ENCODE data around the gene ZNF423.

ZNF423 gene

GRCh38 chr16:49529411-49530045 lies 326.4 kb downstream of the ZNF423 start:
- 70 to 75% methylated on average over 14 of the region's 14 CpGs for WGBS, 2 experiments
- H3K4me3 ChIP-seq (ENCODE audit: insufficient read depth, low read depth, low read length) = no peak overlapping the region

GRCh38 chr16:49528866-49529288 lies 327.0 kb downstream of the ZNF423 start:
- no peak overlapping the region for H3K4me3 ChIP-seq (ENCODE audit: insufficient read depth, low read depth, low read length)
- no peaks in the 10 kb centered on the region for H3K27me3 ChIP-seq (ENCODE audit: control insufficient read depth, insufficient read depth, low read length, poor library complexity, severe bottlenecking)
- peaks cover under 1% of the 10 kb centered on the region for H3K36me3 ChIP-seq (ENCODE audit: control insufficient read depth, insufficient read depth, low read length)
- H3K4me1 ChIP-seq (ENCODE audit: control insufficient read depth, insufficient read depth, low read length) = peaks cover 61% of the 10 kb centered on the region
- no peaks in the 10 kb centered on the region for H3K9me3 ChIP-seq (ENCODE audit: control insufficient read depth, low read length)
- H3K27ac ChIP-seq (ENCODE audit: insufficient read depth, low read depth, low read length, poor library complexity, severe bottlenecking) = no peak overlapping the region
- WGBS, 2 experiments = 76 to 78% methylated on average over 12 of the region's 13 CpGs

More at GRCh38 chr16:49529411-49530045, 326.4 kb downstream of the ZNF423 start:
- Histone ChIP-seq H3K4me1 (ENCODE audit: control insufficient read depth, insufficient read depth, low read length) (peaks cover 61% of the 10 kb centered on the region), H3K9me3 (ENCODE audit: control insufficient read depth, low read length) (no peaks in the 10 kb centered on the region), H3K27ac (ENCODE audit: insufficient read depth, low read depth, low read length, poor library complexity, severe bottlenecking) (no peak overlapping the region), H3K27me3 (ENCODE audit: control insufficient read depth, insufficient read depth, low read length, poor library complexity, severe bottlenecking) (no peaks in the 10 kb centered on the region), H3K36me3 (ENCODE audit: control insufficient read depth, insufficient read depth, low read length) (no peaks in the 10 kb centered on the region)

GRCh38 chr16:49528060-49528865 lies 327.6 kb downstream of the ZNF423 start:
- Histone ChIP-seq H3K27me3 (ENCODE audit: control insufficient read depth, insufficient read depth, low read length, poor library complexity, severe bottlenecking) (no peaks in the 10 kb centered on the region), H3K9me3 (ENCODE audit: control insufficient read depth, low read length) (no peaks in the 10 kb centered on the region), H3K4me3 (ENCODE audit: insufficient read depth, low read depth, low read length) (no peak overlapping the region), H3K36me3 (ENCODE audit: control insufficient read depth, insufficient read depth, low read length) (peaks cover 7% of the 10 kb centered on the region), H3K4me1 (ENCODE audit: control insufficient read depth, insufficient read depth, low read length) (peaks cover 56% of the 10 kb centered on the region), H3K27ac (ENCODE audit: insufficient read depth, low read depth, low read length, poor library complexity, severe bottlenecking) (peak overlapping the region; percentile 38)
- 55 to 60% methylated on average over 23 of the region's 23 CpGs for WGBS, 2 experiments

GRCh38 chr16:49527611-49528010 lies 328.3 kb downstream of the ZNF423 start:
- Histone ChIP-seq H3K4me1 (ENCODE audit: control insufficient read depth, insufficient read depth, low read length) (peaks cover 50% of the 10 kb centered on the region), H3K9me3 (ENCODE audit: control insufficient read depth, low read length) (no peaks in the 10 kb centered on the region), H3K27me3 (ENCODE audit: control insufficient read depth, insufficient read depth, low read length, poor library complexity, severe bottlenecking) (no peaks in the 10 kb centered on the region), H3K27ac (ENCODE audit: insufficient read depth, low read depth, low read length, poor library complexity, severe bottlenecking) (no peak overlapping the region), H3K36me3 (ENCODE audit: control insufficient read depth, insufficient read depth, low read length) (peaks cover 13% of the 10 kb centered on the region), H3K4me3 (ENCODE audit: insufficient read depth, low read depth, low read length) (no peak overlapping the region)
- 87 to 89% methylated on average over 7 of the region's 7 CpGs for WGBS, 2 experiments

- WGBS, 2 experiments = 93% methylated on average over 11 of the region's 11 CpGs
- H3K27ac ChIP-seq (ENCODE audit: insufficient read depth, low read depth, low read length, poor library complexity, severe bottlenecking) = no peak overlapping the region
- no peaks in the 10 kb centered on the region for H3K9me3 ChIP-seq (ENCODE audit: control insufficient read depth, low read length)
- H3K27me3 ChIP-seq (ENCODE audit: control insufficient read depth, insufficient read depth, low read length, poor library complexity, severe bottlenecking) = no peaks in the 10 kb centered on the region
- H3K36me3 ChIP-seq (ENCODE audit: control insufficient read depth, insufficient read depth, low read length) = peaks cover 16% of the 10 kb centered on the region
- no peak overlapping the region for H3K4me3 ChIP-seq (ENCODE audit: insufficient read depth, low read depth, low read length)
- H3K4me1 ChIP-seq (ENCODE audit: control insufficient read depth, insufficient read depth, low read length) = peaks cover 43% of the 10 kb centered on the region
These were observed 329.0 kb downstream of the ZNF423 start for GRCh38 chr16:49526860-49527365.

GRCh38 chr16:49524947-49525315 lies 331.0 kb downstream of the ZNF423 start:
- 79 to 87% methylated on average over 8 to 9 of the region's 9 CpGs for WGBS, 2 experiments
- Histone ChIP-seq H3K27ac (ENCODE audit: insufficient read depth, low read depth, low read length, poor library complexity, severe bottlenecking) (no peak overlapping the region), H3K4me1 (ENCODE audit: control insufficient read depth, insufficient read depth, low read length) (peaks cover 24% of the 10 kb centered on the region), H3K9me3 (ENCODE audit: control insufficient read depth, low read length) (no peaks in the 10 kb centered on the region), H3K36me3 (ENCODE audit: control insufficient read depth, insufficient read depth, low read length) (peaks cover 16% of the 10 kb centered on the region), H3K4me3 (ENCODE audit: insufficient read depth, low read depth, low read length) (no peak overlapping the region), H3K27me3 (ENCODE audit: control insufficient read depth, insufficient read depth, low read length, poor library complexity, severe bottlenecking) (no peaks in the 10 kb centered on the region)

- 92 to 94% methylated on average over 14 of the region's 14 CpGs for WGBS, 2 experiments
- Histone ChIP-seq H3K27ac (ENCODE audit: insufficient read depth, low read depth, low read length, poor library complexity, severe bottlenecking) (no peak overlapping the region), H3K27me3 (ENCODE audit: control insufficient read depth, insufficient read depth, low read length, poor library complexity, severe bottlenecking) (no peaks in the 10 kb centered on the region)
These were observed 331.5 kb downstream of the ZNF423 start for GRCh38 chr16:49524216-49524946.

GRCh38 chr16:49523435-49524159 lies 332.3 kb downstream of the ZNF423 start:
- 92 to 93% methylated on average over 17 of the region's 17 CpGs for WGBS, 2 experiments
- Histone ChIP-seq H3K4me1 (ENCODE audit: control insufficient read depth, insufficient read depth, low read length) (peaks cover 11% of the 10 kb centered on the region), H3K27ac (ENCODE audit: insufficient read depth, low read depth, low read length, poor library complexity, severe bottlenecking) (no peak overlapping the region), H3K4me3 (ENCODE audit: insufficient read depth, low read depth, low read length) (no peak overlapping the region), H3K36me3 (ENCODE audit: control insufficient read depth, insufficient read depth, low read length) (peaks cover 22% of the 10 kb centered on the region), H3K27me3 (ENCODE audit: control insufficient read depth, insufficient read depth, low read length, poor library complexity, severe bottlenecking) (no peaks in the 10 kb centered on the region), H3K9me3 (ENCODE audit: control insufficient read depth, low read length) (no peaks in the 10 kb centered on the region)

More at GRCh38 chr16:49524216-49524946, 331.5 kb downstream of the ZNF423 start:
- H3K9me3 ChIP-seq (ENCODE audit: control insufficient read depth, low read length) = no peaks in the 10 kb centered on the region
- H3K36me3 ChIP-seq (ENCODE audit: control insufficient read depth, insufficient read depth, low read length) = peaks cover 16% of the 10 kb centered on the region
- H3K4me1 ChIP-seq (ENCODE audit: control insufficient read depth, insufficient read depth, low read length) = peaks cover 19% of the 10 kb centered on the region
- H3K4me3 ChIP-seq (ENCODE audit: insufficient read depth, low read depth, low read length) = no peak overlapping the region

- no peaks in the 10 kb centered on the region for H3K27me3 ChIP-seq (ENCODE audit: control insufficient read depth, insufficient read depth, low read length, poor library complexity, severe bottlenecking)
- peaks cover 22% of the 10 kb centered on the region for H3K36me3 ChIP-seq (ENCODE audit: control insufficient read depth, insufficient read depth, low read length)
- H3K9me3 ChIP-seq (ENCODE audit: control insufficient read depth, low read length) = no peaks in the 10 kb centered on the region
- H3K4me1 ChIP-seq (ENCODE audit: control insufficient read depth, insufficient read depth, low read length) = no peaks in the 10 kb centered on the region
- H3K4me3 ChIP-seq (ENCODE audit: insufficient read depth, low read depth, low read length) = no peak overlapping the region
- 86 to 87% methylated on average over 7 of the region's 7 CpGs for WGBS, 2 experiments
- no peak overlapping the region for H3K27ac ChIP-seq (ENCODE audit: insufficient read depth, low read depth, low read length, poor library complexity, severe bottlenecking)
These were observed 334.1 kb downstream of the ZNF423 start for GRCh38 chr16:49521734-49522325.

Data from ectodermal cell (in vitro differentiated cells).